Lung (tissue), 12 donors: ENCODE results near the gene USP4. TPM values are rescaled to one million over a fixed set of nuclear protein-coding genes. Genes with fewer than 3 reads are reported as not detected.

Experiments
- ATAC-seq: fragments of 200-7000 bp; cut with Tn5 transposase; one replicate; pipeline ENCODE4 v1.9.1; 2020; ENCODE audit warnings: moderate number of reproducible peaks; ENCODE audit not compliant: insufficient read depth, low FRiP score
- DNase-seq, 3 donors: peaks; one replicate each; pipeline ENCODE4 v3.0.0-alpha.2; 2013 to 2017
- H3K27ac ChIP-seq, 2 donors: one replicate each; pipeline ENCODE4 v1.5.1; 2013; ENCODE audit warnings: mild to moderate bottlenecking in 2 of 2, moderate library complexity in 2 of 2, control low read depth in 1 of 2, inconsistent platforms in 1 of 2, low read depth in 1 of 2, low read length in 1 of 2
- H3K27me3 ChIP-seq, 3 donors: one replicate each; pipeline ENCODE4 v1.5.1; 2013; ENCODE audit warnings: low read length in 2 of 3; ENCODE audit not compliant: control insufficient read depth in 3 of 3, insufficient read depth in 3 of 3
- H3K36me3 ChIP-seq, 4 donors: one replicate each; pipeline ENCODE4 v1.5.1; 2013; ENCODE audit warnings: low read length in 4 of 4, mild to moderate bottlenecking in 1 of 4, moderate library complexity in 1 of 4; ENCODE audit not compliant: control insufficient read depth in 4 of 4, insufficient read depth in 4 of 4
- H3K4me1 ChIP-seq, 5 donors: one replicate each; pipeline ENCODE4 v1.5.1; 2013; ENCODE audit warnings: low read length in 5 of 5, mild to moderate bottlenecking in 2 of 5, moderate library complexity in 1 of 5; ENCODE audit not compliant: control insufficient read depth in 5 of 5, insufficient read depth in 5 of 5
- H3K4me3 ChIP-seq: one replicate; pipeline ENCODE4 v1.5.1; 2013; ENCODE audit warnings: mild to moderate bottlenecking, control low read depth, moderate library complexity
- H3K9ac ChIP-seq, 2 donors: one replicate each; pipeline ENCODE4 v1.5.1; 2013; ENCODE audit warnings: low read length in 2 of 2, control low read depth in 1 of 2; ENCODE audit not compliant: insufficient read depth in 1 of 2
- H3K9me3 ChIP-seq, 4 donors: one replicate each; pipeline ENCODE4 v1.5.1; 2013; ENCODE audit warnings: low read length in 3 of 4, mild to moderate bottlenecking in 1 of 4, moderate library complexity in 1 of 4; ENCODE audit not compliant: control insufficient read depth in 4 of 4, insufficient read depth in 3 of 4
- CTCF ChIP-seq: IDR thresholded peaks from 2 replicates; pipeline ENCODE4 v1.5.1; 2012; ENCODE audit warnings: mild to moderate bottlenecking; ENCODE audit errors: control extremely low read depth, extremely low read depth
- WGBS, 2 donors: extraction: QIAGEN DNeasy Blood & Tissue Kit; methylation state at CpG; one replicate each; pipeline ENCODE4 v1.1.7; 2013; 5-methylcytosine and 5-hydroxymethylcytosine counted together
- polyA plus RNA-seq, 2 donors: library from polyadenylated mRNA; stranded (reverse); fragments of 200-250 nt; gene quantifications; one replicate each; pipeline ENCODE4 v1.2.1, GENCODE V29; 2013
- total RNA-seq, 2 donors: library from RNA; depleted of rRNA in 1 of 2; stranded (reverse); fragments of >200 nt in 1 of 2; gene quantifications; one replicate each; pipeline ENCODE4 v1.2.1, GENCODE V29; 2014 to 2021
- donor health status: control.
- donor health status: control.
- donor health status: Bipolar disorder and iron deficiency.
- donor health status: healthy.
- donor health status: DM: yes; HTN: yes; CAD: no.

The USP4 gene
- total and polyA plus RNA-seq, 4 donors: 39.4 to 72.4 (median 54.7) TPM

GRCh38 chr3:49276475-49277382 lies 63.1 kb downstream of the USP4 start, which contains the start of gene C3orf62:
Gene C3orf62, minus strand, starts transcription at chr3:49277232. Its CDS starts 360 bp downstream, at chr3:49276872.
- DNase-seq (peak; percentile 92 to 94 (median 93)), ATAC-seq (peak; percentile 94)
- Histone ChIP-seq H3K9me3 (no peaks in the 10 kb centered on the region), H3K9ac (peak within 1 kb of the TSS; percentile 84), H3K27ac (peak within 1 kb of the TSS; percentile 94 to 97), H3K27me3 (no peaks in the 10 kb centered on the region), H3K4me1 (peaks cover 0 to 17% (median 6%) of the 10 kb centered on the region in 5 donors), H3K36me3 (peaks cover 5 to 18% (median 14%) of the 10 kb centered on the region in 4 donors), H3K4me3 (peak within 1 kb of the TSS; percentile 56)
- 3 to 5% methylated on average over 46 to 51 of the region's 51 CpGs for WGBS, 2 donors
- no peak for TF ChIP-seq CTCF

DNA sequence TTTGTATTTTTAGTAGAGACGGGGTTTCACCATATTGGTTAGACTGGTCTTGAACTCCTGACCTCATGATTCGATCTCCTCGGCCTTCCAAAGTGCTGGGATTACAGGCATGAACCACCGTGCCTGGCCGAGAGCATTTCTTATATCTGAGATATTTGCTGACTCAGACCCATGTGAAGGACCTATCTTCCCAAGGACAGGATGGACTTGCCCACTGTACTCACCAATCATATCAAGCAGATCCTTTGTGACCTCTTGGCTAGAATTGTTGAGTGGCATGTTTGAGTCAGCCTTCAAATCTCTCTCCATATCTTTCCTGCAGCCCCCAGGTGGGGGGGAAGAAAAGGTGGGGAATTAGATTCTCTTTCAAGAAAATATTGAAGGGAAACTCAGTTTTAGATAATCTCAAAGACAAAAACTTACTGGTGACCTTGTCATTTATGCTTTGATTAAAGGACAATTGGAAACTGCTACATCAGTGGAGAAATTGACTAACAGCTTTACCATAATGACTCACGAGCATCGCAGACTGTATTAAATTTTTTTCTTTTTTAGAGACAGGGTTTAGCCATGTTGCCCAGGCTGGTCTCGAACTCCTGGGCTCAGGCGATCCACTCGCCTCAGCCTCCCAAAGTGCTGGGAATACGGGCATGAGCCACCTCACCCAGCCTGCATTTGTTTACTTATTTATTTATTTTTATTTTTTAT lies 65.9 kb downstream of the USP4 start:
- ATAC-seq: no peak
- no peak overlapping the region for H3K9ac ChIP-seq
- H3K27me3 ChIP-seq: no peaks in the 10 kb centered on the region
- H3K27ac ChIP-seq: no peak overlapping the region
- H3K36me3 ChIP-seq: peaks cover 0 to 12% (median 8%) of the 10 kb centered on the region in 4 donors
- DNase-seq: no peak
- H3K9me3 ChIP-seq: no peaks in the 10 kb centered on the region
- H3K4me3 ChIP-seq: no peak overlapping the region
- no peak for TF ChIP-seq CTCF
- H3K4me1 ChIP-seq: peaks cover 0 to 12% (median 6%) of the 10 kb centered on the region in 5 donors
- WGBS, 2 donors: 96% methylated on average over 11 of the region's 11 CpGs

DNA sequence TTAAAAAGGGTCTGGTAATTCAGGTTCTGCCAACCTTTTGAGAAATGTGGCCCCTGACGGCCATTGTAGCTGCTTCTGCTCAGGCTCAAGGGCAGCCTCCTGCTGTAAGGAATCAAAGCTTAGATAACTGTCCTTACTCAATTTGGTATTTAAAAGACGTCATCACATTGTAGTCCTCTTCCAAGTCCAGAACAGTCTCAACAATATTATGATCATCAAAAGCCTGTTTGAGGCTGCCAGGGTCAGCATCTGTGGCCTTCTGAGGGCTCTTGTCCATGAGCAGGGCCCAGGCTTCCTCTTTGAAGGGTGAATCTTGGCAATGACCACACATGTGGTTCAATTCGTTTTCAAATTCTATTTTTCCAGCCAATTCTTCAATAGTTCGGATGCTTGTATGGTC lies 68.8 kb downstream of the USP4 start:
- Histone ChIP-seq H3K27ac (no peak overlapping the region), H3K4me1 (peaks cover 0 to 14% (median 5%) of the 10 kb centered on the region in 5 donors), H3K4me3 (no peak overlapping the region), H3K27me3 (no peaks in the 10 kb centered on the region), H3K9me3 (no peaks in the 10 kb centered on the region), H3K36me3 (peaks cover 0 to 6% (median 4%) of the 10 kb centered on the region in 4 donors), H3K9ac (no peak overlapping the region)
- ATAC-seq: no peak
- no peak for DNase-seq
- WGBS, 2 donors: 82 to 91% methylated on average over 4 of the region's 4 CpGs
- no peak for TF ChIP-seq CTCF
